Measurements from ENCODE around the gene SHROOM3. TPM values are rescaled to one million over a fixed set of nuclear protein-coding genes. Genes with fewer than 3 reads are reported as not detected.

Gene SHROOM3
- polyA plus RNA-seq, 1 donor from 2014 or later = 2.7 TPM

DNA sequence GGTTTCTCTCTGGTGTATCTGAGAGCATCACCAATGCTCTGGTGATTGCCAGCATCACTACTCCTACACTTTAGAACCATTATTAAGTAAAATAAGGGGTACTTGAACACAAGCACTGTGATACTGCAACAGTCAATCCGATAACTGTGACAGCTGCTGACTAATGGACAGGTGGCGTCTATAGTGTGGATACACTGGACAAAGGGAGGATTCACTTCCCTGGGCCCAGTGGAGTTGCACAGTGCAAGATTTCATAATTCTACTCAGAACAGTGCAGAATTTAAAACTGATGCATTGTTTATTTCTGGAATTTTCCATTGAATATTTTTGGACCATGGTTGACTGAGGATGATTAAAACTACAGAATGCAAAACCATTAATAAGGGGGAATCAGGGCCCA, 97.8 kb downstream of the SHROOM3 start:
- Histone ChIP-seq H3K4me2 (ENCODE audit: low read length) (no peak overlapping the region), H3K9me3 (ENCODE audit: low read length) (no peaks in the 10 kb centered on the region), H3K27ac (ENCODE audit: low read length) (no peak overlapping the region), H2AFZ (ENCODE audit: low read depth, low read length) (no peak overlapping the region), H3F3A (ENCODE audit: insufficient read depth, low read length, poor library complexity, severe bottlenecking) (no peaks in the 10 kb centered on the region), H3K79me2 (replicated peaks; ENCODE audit: insufficient read depth, low read length) (peaks cover 12% of the 10 kb centered on the region), H4K20me1 (ENCODE audit: insufficient read depth) (no peaks in the 10 kb centered on the region), H3K9me2 (ENCODE audit: insufficient read depth, low read length) (no peaks in the 10 kb centered on the region), H3K36me3 (ENCODE audit: insufficient read depth, low read length) (no peaks in the 10 kb centered on the region), H3K9ac (ENCODE audit: low read length) (no peak overlapping the region), H3K27me3 (ENCODE audit: insufficient read depth, low read depth, low read length) (no peaks in the 10 kb centered on the region), H3K4me3 (ENCODE audit: low read length) (no peak overlapping the region)
- TF ChIP-seq SMC3 (conservative IDR thresholded peaks at IDR 0.05; ENCODE audit: poor library complexity) (no peak), POLR2AphosphoS5 (IDR thresholded peaks at IDR 0.05) (no peak), MXI1 (conservative IDR thresholded peaks at IDR 0.05; ENCODE audit: poor library complexity, severe bottlenecking) (no peak), EZH2 (IDR thresholded peaks at IDR 0.05; ENCODE audit: borderline replicate concordance, insufficient read depth, low read length, poor library complexity, severe bottlenecking) (no peak), RAD21 (conservative IDR thresholded peaks at IDR 0.05) (no peak), EP300 (conservative IDR thresholded peaks at IDR 0.05; ENCODE audit: poor library complexity, severe bottlenecking) (no peak)
- TF ChIP-seq, protein P1, sequence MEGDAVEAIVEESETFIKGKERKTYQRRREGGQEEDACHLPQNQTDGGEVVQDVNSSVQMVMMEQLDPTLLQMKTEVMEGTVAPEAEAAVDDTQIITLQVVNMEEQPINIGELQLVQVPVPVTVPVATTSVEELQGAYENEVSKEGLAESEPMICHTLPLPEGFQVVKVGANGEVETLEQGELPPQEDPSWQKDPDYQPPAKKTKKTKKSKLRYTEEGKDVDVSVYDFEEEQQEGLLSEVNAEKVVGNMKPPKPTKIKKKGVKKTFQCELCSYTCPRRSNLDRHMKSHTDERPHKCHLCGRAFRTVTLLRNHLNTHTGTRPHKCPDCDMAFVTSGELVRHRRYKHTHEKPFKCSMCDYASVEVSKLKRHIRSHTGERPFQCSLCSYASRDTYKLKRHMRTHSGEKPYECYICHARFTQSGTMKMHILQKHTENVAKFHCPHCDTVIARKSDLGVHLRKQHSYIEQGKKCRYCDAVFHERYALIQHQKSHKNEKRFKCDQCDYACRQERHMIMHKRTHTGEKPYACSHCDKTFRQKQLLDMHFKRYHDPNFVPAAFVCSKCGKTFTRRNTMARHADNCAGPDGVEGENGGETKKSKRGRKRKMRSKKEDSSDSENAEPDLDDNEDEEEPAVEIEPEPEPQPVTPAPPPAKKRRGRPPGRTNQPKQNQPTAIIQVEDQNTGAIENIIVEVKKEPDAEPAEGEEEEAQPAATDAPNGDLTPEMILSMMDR (IDR thresholded peaks at IDR 0.05; ENCODE audit: poor library complexity, severe bottlenecking) = no peak

DNA sequence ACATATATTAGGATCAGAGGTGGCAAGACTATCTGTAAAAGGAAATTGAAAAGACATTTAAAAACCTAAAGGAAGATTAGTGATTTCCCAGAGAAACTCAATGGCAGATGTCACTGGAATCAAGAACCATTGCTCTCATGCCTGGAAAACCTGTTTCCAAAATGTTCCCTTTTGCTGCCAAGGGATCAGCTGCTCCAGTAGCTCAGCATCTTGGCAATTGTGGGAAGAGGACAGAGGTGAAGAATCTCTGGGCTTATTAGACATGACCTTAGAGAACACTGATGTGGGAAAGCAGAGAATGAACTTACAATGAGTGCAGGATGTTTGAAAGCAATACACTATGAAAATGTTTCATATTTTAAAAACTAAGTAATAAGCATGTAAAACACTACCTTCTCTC, 98.3 kb downstream of the SHROOM3 start:
- Histone ChIP-seq H3F3A (ENCODE audit: insufficient read depth, low read length, poor library complexity, severe bottlenecking) (no peaks in the 10 kb centered on the region), H3K36me3 (ENCODE audit: insufficient read depth, low read length) (no peaks in the 10 kb centered on the region), H3K4me3 (ENCODE audit: low read length) (no peak overlapping the region), H4K20me1 (ENCODE audit: insufficient read depth) (no peaks in the 10 kb centered on the region), H3K9me3 (ENCODE audit: low read length) (no peaks in the 10 kb centered on the region), H3K9ac (ENCODE audit: low read length) (no peak overlapping the region), H3K9me2 (ENCODE audit: insufficient read depth, low read length) (no peaks in the 10 kb centered on the region), H3K4me2 (ENCODE audit: low read length) (no peak overlapping the region), H3K27me3 (ENCODE audit: insufficient read depth, low read depth, low read length) (no peaks in the 10 kb centered on the region), H3K27ac (ENCODE audit: low read length) (no peak overlapping the region), H2AFZ (ENCODE audit: low read depth, low read length) (no peak overlapping the region), H3K79me2 (replicated peaks; ENCODE audit: insufficient read depth, low read length) (peaks cover 7% of the 10 kb centered on the region)
- TF ChIP-seq, protein P2, sequence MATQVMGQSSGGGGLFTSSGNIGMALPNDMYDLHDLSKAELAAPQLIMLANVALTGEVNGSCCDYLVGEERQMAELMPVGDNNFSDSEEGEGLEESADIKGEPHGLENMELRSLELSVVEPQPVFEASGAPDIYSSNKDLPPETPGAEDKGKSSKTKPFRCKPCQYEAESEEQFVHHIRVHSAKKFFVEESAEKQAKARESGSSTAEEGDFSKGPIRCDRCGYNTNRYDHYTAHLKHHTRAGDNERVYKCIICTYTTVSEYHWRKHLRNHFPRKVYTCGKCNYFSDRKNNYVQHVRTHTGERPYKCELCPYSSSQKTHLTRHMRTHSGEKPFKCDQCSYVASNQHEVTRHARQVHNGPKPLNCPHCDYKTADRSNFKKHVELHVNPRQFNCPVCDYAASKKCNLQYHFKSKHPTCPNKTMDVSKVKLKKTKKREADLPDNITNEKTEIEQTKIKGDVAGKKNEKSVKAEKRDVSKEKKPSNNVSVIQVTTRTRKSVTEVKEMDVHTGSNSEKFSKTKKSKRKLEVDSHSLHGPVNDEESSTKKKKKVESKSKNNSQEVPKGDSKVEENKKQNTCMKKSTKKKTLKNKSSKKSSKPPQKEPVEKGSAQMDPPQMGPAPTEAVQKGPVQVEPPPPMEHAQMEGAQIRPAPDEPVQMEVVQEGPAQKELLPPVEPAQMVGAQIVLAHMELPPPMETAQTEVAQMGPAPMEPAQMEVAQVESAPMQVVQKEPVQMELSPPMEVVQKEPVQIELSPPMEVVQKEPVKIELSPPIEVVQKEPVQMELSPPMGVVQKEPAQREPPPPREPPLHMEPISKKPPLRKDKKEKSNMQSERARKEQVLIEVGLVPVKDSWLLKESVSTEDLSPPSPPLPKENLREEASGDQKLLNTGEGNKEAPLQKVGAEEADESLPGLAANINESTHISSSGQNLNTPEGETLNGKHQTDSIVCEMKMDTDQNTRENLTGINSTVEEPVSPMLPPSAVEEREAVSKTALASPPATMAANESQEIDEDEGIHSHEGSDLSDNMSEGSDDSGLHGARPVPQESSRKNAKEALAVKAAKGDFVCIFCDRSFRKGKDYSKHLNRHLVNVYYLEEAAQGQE (IDR thresholded peaks at IDR 0.05; ENCODE audit: borderline replicate concordance) = no peak
- no peak for TF ChIP-seq EP300 (conservative IDR thresholded peaks at IDR 0.05; ENCODE audit: poor library complexity, severe bottlenecking)
- TF ChIP-seq, protein P1 (IDR thresholded peaks at IDR 0.05; ENCODE audit: poor library complexity, severe bottlenecking) = no peak
- TF ChIP-seq SMC3 (conservative IDR thresholded peaks at IDR 0.05; ENCODE audit: poor library complexity) = no peak
- TF ChIP-seq EZH2 (IDR thresholded peaks at IDR 0.05; ENCODE audit: borderline replicate concordance, insufficient read depth, low read length, poor library complexity, severe bottlenecking) = no peak
- no peak for TF ChIP-seq POLR2AphosphoS5 (IDR thresholded peaks at IDR 0.05)
- no peak for TF ChIP-seq RAD21 (conservative IDR thresholded peaks at IDR 0.05)
- no peak for TF ChIP-seq TAF1 (IDR thresholded peaks at IDR 0.05; ENCODE audit: low read depth)
- no peak for TF ChIP-seq MXI1 (conservative IDR thresholded peaks at IDR 0.05; ENCODE audit: poor library complexity, severe bottlenecking)

Measured in neural cell (in vitro differentiated cells).